Panc1 (cell line): ENCODE results near the gene CEP170B. TPM values are rescaled to one million over a fixed set of nuclear protein-coding genes. Genes with fewer than 3 reads are reported as not detected.

ENCODE experiments used
- ATAC-seq: fragments of 200-7000 bp; cut with Tn5 transposase; 2 replicates; pipeline ENCODE4 v1.9.1; 2020; ENCODE audit warnings: mild to moderate bottlenecking, moderate library complexity
- BruUV-seq: library from RNA; stranded (reverse); fragments of 400-500 nt; replicated peaks from 2 replicates; lab custom pipeline; 2021; lab: Mats Ljungman, UMichigan
- CTCF ChIA-PET: fragments of 300-600 bp; sonication (Branson Sonifier 250); formaldehyde crosslinking; loops from one replicate; lab custom pipeline; 2022; ENCODE audit warnings: antibody characterized with exemption; lab: Charles Lee
- POLR2A ChIA-PET: fragments of 300-600 bp; sonication (Branson Sonifier 250); formaldehyde crosslinking; loops from one replicate; lab custom pipeline; 2022; ENCODE audit warnings: antibody characterized with exemption; lab: Charles Lee
- DNase-seq: peaks from one replicate; pipeline ENCODE4 v3.0.0-alpha.2; 2010; ENCODE audit warnings: low read depth, low spot score
- H3K27ac ChIP-seq: 2 replicates; pipeline ENCODE4 v1.5.1; 2011; ENCODE audit warnings: mild to moderate bottlenecking, low read length, inconsistent platforms
- H3K27me3 ChIP-seq: fragments of 200-500 bp; sonication (Bioruptor generic); 2 replicates; pipeline ENCODE4 v1.6.0; 2014; ENCODE audit warnings: low read length, inconsistent platforms; ENCODE audit not compliant: control insufficient read depth, insufficient read depth
- H3K36me3 ChIP-seq: fragments of 200-500 bp; sonication (Bioruptor generic); 2 replicates; pipeline ENCODE4 v1.5.1; 2014; ENCODE audit warnings: inconsistent platforms, mild to moderate bottlenecking, low read length, moderate library complexity; ENCODE audit not compliant: control insufficient read depth, insufficient read depth
- H3K4me1 ChIP-seq: 2 replicates; pipeline ENCODE4 v1.5.1; 2011; ENCODE audit warnings: inconsistent platforms, mild to moderate bottlenecking, low read length, moderate library complexity; ENCODE audit not compliant: control insufficient read depth, insufficient read depth
- H3K4me3 ChIP-seq, 2 experiments: 2 replicates each; pipeline ENCODE4 v1.5.1; 2011 to 2012; ENCODE audit warnings: low read depth in 2 of 2, low read length in 2 of 2, mild to moderate bottlenecking in 2 of 2, inconsistent platforms in 1 of 2, moderate library complexity in 1 of 2
- H3K9me3 ChIP-seq: fragments of 200-500 bp; sonication (Bioruptor generic); 2 replicates; pipeline ENCODE4 v1.5.1; 2014; ENCODE audit warnings: low read depth, mild to moderate bottlenecking, inconsistent platforms, low read length, moderate library complexity; ENCODE audit not compliant: control insufficient read depth, insufficient read depth
- POLR2AphosphoS5 ChIP-seq: IDR thresholded peaks from 2 replicates; pipeline ENCODE4 v1.6.1; 2012; ENCODE audit warnings: mild to moderate bottlenecking, low read depth, low read length, moderate library complexity
- REST ChIP-seq, 2 experiments: IDR thresholded peaks; 2 replicates each; pipeline ENCODE4 v1.6.1; 2011 to 2012; ENCODE audit warnings: low read depth in 2 of 2, control low read depth in 1 of 2, low read length in 1 of 2, mild to moderate bottlenecking in 1 of 2, moderate library complexity in 1 of 2; ENCODE audit not compliant: insufficient read depth in 1 of 2
- SIN3A ChIP-seq: IDR thresholded peaks from 2 replicates; pipeline ENCODE4 v1.6.1; 2012; ENCODE audit warnings: low read depth, mild to moderate bottlenecking, low read length, moderate library complexity, borderline replicate concordance; ENCODE audit not compliant: insufficient read depth
- TCF7L2 ChIP-seq: IDR thresholded peaks from 2 replicates; pipeline ENCODE4 v1.6.1; 2011; ENCODE audit warnings: mild to moderate bottlenecking, low read depth, low read length, inconsistent platforms
- in situ Hi-C: cut with HindIII; loops from 2 replicates; pipeline ENCODE4 v1.10.0; 2016; ENCODE audit warnings: low sequenced_read_pairs, low pct_unique_long_range_greater_than_20kb
- intact Hi-C: fragments of 100-400 bp; cut with micrococcal nuclease; formaldehyde crosslinking; loops from one replicate; pipeline ENCODE4 v1.10.0; 2022; ENCODE audit not compliant: unreplicated experiment
- total RNA-seq: library from RNA; stranded (reverse); gene quantifications from one replicate; pipeline ENCODE4 v1.2.1, GENCODE V29; 2021; ENCODE audit not compliant: unreplicated experiment
- TF ChIP-seq, protein P1 (sequence below): fragments of 450-650 bp; IDR thresholded peaks from 2 replicates; pipeline ENCODE4 v1.5.1; 2017; ENCODE audit warnings: mild to moderate bottlenecking

CEP170B gene
- total RNA-seq, 1 experiment from 2014 or later: 17.8 TPM

GRCh38 chr14:104935955-104936354 lies 70.9 kb downstream of the CEP170B start:
- peak; percentile 18 for DNase-seq
- H3K36me3 ChIP-seq: peaks cover 5% of the 10 kb centered on the region
- intact Hi-C loops (no loop called here), in situ Hi-C loops (no loop called here)
- ChIA-PET CTCF (no interaction called here), POLR2A (no interaction called here)
- no peak overlapping the region for H3K4me3 ChIP-seq
- H3K27me3 ChIP-seq: no peaks in the 10 kb centered on the region
- no peaks in the 10 kb centered on the region for H3K4me1 ChIP-seq
- no peak overlapping the region for H3K27ac ChIP-seq
- no peak for ATAC-seq
- peak; percentile 56 for TF ChIP-seq POLR2AphosphoS5
- TF ChIP-seq, protein P1, sequence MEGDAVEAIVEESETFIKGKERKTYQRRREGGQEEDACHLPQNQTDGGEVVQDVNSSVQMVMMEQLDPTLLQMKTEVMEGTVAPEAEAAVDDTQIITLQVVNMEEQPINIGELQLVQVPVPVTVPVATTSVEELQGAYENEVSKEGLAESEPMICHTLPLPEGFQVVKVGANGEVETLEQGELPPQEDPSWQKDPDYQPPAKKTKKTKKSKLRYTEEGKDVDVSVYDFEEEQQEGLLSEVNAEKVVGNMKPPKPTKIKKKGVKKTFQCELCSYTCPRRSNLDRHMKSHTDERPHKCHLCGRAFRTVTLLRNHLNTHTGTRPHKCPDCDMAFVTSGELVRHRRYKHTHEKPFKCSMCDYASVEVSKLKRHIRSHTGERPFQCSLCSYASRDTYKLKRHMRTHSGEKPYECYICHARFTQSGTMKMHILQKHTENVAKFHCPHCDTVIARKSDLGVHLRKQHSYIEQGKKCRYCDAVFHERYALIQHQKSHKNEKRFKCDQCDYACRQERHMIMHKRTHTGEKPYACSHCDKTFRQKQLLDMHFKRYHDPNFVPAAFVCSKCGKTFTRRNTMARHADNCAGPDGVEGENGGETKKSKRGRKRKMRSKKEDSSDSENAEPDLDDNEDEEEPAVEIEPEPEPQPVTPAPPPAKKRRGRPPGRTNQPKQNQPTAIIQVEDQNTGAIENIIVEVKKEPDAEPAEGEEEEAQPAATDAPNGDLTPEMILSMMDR: no peak
- no TSS peak for BruUV-seq
- no peaks in the 10 kb centered on the region for H3K9me3 ChIP-seq

DNA sequence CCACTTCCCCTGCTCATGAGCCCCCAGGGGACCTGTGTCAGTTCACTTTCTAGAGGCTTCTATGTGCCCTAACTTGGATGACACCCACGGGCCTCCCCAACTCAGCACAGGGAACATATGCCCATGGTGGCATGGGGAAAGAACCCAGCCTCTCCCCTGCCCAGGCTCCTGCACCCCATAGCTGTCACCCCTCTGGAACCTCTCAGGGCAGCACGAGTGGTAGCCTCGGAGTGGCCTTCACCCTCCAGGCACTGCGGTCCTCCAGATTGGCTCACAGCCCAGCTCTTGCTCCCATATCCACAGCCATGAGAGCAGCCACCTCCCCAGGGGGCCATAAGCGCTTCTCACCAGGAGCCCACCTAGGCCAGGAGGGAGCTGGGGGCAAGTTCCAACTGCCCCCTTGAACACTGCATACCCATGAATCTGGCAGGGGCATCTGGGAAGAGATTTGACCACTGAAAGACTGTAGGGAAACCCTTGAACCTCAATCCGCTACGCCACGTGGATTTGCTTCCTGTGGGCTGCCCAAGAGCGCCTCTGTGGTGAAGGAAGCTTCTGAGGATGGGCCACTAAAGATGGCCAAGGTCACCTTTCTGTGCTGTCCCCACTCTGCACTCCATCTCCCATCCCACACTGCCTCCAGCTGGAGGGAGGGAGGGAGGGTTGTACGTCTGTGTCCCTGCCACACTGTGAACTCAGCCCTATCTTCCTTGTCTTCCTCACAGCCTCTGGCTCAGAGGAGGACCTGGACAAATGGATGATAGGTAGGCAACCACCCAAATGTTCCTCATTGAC lies 71.5 kb downstream of the CEP170B start:
- CTCF ChIA-PET: no interaction called here
- in situ Hi-C loops (no loop called here), intact Hi-C loops (no loop called here)
- peak; percentile 7; the same call in 1 of the 2 replicates for ATAC-seq
- no peak overlapping the region for H3K4me3 ChIP-seq
- no TSS peak for BruUV-seq
- no peak; the same call in 1 of the 2 replicates for TF ChIP-seq POLR2AphosphoS5
- TF ChIP-seq, protein P1: no peak
- TF ChIP-seq REST (IDR thresholded peaks at IDR 0.05; ENCODE audit: insufficient read depth in 1 of 2, low read depth in 2 of 2, low read length in 1 of 2): no peak
- no peak for TF ChIP-seq SIN3A
- TF ChIP-seq TCF7L2: no peak
- peaks cover 5% of the 10 kb centered on the region for H3K36me3 ChIP-seq
- H3K27ac ChIP-seq: no peak overlapping the region
- DNase-seq: peak; percentile 17
- no peaks in the 10 kb centered on the region for H3K9me3 ChIP-seq
- H3K27me3 ChIP-seq: no peaks in the 10 kb centered on the region
- no peaks in the 10 kb centered on the region for H3K4me1 ChIP-seq
- POLR2A ChIA-PET: no interaction called here
